ENCODE data around the gene ARRB2.

The ARRB2 gene

GRCh38 chr17:4733073-4733531, 22.7 kb downstream of the ARRB2 start:
- DNase-seq = no peak

DNA sequence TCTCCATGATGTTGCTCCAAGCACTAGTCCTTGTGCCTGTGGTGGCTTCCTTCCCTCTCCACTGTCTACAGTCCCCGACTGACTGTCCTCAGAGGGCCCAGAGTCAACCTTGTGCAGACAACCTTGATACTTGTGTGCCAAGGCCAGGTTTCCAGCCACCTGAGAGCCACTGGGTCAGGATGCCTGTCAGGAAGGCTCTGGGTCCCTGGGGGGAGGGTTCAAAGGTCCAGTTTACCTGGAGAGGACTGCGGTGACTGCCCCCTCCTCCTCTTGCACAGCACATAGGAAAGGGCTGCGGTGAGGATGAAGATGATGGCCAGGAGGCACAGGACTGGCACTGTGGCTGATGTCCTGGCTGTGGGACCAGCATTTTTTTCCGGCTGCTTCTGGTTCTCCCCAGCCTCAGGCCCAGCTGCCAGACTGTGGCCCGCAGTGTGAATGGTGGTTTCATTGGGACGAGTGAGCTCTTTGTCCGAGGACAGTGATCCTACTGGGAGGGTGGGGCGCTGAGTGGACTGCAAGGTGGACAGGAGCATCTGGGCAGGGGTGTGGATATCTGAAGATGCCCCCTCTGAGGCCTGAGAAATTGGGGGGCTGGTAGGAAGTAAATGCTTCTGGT, 24.5 kb downstream of the ARRB2 start:
- no peak for DNase-seq

DNA sequence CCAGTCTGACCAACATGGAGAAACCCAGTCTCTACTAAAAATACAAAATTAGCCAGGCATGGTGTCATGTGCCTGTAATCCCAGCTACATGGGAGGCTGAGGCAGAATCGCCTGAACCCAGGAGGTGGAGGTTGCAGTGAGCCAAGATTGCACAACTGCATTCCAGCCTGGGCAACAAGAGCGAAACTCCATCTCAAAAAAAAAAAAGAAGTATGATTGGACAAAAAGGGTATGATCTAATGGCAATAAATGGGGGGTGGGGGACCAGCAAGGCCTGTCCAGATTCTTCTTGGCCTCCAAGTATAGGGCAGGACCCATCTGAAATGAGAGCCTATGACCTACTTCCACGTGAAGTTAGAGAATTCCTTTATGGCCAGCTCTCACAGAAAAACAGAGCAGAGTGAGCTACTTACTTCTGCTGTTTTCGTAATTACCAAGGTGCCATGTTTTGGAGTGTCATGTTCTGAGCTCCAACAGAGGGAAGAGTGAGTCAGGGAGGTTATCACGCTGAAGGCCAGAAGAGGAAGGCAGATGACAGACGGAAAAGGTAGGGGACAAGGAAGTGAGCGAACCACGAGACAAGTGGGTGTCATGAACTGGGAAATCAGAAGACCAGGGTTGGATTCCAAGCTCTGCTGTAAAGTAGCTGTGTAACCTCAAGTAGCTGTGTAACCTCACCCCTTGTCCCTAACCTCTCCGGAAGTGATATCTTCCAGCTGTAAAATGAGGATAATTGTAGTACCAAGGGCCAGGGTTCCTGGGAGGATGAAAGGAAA, 25.6 kb downstream of the ARRB2 start:
- DNase-seq = no peak

DNA sequence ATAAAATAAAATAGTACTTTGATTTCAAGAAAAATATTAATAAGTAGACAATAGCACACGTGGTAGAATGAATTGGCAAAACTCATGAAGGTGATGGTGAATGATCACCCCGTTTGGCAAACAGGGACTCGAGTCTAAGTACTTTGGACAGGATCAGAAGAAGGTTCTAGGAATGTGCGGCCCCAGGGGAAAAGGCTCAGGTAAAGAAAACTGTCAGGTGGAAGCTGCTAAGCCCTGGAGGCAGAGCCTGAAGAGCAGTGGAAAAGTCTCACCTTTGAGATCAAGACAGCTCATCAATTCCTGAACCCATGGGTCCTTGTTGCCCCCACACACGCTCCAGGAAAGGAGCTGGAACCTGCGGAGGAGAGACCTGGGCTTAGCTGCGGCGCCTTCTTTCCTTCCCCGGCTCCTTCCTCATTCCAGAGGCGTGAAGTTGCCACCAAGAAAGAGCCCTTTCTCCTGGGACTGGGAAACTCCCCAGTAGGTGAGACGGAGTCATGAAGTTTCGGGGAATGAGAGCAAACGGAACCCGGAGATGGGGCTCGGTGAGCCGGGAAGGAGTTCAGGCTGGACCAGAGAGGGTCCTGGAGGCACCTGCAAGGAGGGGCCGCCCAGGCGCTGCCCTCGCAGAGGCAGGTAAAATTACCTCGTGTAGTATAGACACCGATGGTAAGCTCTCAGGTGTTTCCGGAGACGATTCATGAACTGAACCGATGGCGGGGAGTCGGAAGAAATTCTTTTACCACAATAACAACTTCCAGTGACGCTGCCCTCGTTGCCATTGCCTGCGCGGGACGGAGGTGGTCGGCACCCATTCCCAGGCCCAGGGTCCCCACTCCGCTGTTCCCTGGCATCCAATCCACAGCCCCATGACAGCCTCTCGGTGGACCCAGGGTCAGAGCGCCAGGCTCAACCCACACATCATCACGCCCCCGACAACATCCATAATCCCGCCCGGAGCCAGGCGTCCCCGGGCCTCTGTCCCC, 28.0 kb downstream of the ARRB2 start:
- no peak for DNase-seq

DNA sequence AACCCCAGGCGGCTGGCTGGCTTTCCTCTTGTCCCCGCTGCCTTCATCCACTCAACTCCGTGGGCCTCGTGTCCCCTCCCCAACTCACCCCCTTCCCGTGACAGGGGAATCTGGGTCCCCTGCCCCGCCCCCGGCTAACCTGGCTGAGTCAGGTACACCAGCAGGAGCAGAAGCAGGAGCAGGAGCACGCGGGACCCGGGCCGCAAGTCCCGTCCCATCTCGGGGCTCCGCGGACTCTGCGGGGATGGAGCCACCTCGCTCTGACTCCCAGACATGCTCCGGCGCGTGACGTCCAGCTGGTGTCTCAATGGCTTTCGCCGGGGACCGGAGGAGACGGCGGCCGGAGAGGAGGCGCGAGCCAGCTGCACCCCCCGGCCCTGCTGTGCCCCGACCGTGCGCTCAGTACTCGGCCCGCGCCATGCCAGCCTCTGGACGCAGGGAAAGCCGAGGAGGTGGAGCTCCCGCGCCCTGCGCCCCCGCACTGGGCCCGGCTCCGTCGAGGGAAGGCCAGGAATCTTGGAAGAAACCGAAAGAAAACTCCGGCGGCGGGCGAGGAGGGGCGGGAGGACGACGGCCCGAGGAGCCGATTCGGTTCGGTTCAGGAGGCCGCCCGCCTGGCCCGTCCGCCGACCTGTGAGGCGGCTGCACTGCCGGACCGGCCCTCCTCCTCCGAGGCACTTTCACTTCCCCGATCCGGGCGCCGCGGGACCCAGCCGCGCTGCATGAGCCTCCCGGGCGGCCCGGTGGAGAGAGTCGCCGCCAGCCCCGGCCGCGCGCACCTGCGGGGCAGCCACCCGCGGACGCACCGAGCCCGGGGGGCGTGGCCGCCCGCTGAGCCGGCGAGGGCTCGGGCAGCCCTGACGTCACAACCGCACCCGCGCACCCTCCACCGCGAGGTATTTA, 28.9 kb downstream of the ARRB2 start, which contains the start of the genes CXCL16 and ZMYND15:
TSS of gene CXCL16 (minus strand) at position 807 of the 903 bp plus-strand sequence. CDS start at position 218, 589 bp downstream.
TSS of gene ZMYND15 (plus strand) at position 712 of the 903 bp plus-strand sequence. CDS start 716 bp downstream, outside the sequence.
- peak; percentile 47 for DNase-seq

- no peak for DNase-seq
Measured at GRCh38 chr17:4740025-4740351, 29.6 kb downstream of the ARRB2 start.

DNA sequence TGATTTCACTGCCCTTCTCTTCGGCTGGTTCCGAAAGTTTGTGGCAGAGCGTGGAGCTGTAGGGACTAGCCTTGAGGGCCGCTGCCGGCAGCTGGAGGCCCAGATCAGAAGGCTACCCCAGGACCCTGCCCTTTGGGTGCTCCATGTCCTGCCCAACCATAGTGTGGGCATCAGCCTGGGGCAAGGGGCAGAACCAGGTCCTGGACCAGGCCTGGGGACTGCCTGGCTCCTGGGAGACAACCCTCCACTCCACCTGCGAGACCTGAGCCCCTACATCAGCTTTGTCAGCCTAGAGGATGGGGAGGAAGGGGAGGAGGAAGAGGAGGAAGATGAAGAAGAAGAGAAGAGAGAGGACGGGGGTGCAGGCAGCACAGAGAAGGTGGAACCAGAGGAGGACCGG, 30.2 kb downstream of the ARRB2 start:
- no peak for DNase-seq

GRCh38 chr17:4741544-4741943, 31.1 kb downstream of the ARRB2 start:
- DNase-seq = no peak

DNA sequence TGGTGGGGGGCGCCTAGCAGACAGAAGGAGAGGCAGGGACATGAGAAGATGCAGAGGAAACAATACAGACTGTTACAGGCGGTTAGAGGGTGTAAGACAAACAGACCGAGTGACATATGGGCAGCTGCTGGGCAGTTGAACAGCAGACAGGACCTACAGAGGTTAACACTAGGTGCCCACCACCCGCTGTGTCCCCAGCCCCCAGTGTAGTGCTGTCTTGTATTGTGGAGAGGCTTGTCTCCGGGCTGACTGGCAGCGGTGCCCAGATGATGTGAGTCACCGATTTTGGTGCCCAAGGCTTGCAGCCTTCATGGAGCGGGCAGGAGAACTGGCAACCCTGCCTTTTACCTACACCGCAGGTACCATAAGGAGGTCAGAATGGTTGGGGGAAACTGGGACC, 31.7 kb downstream of the ARRB2 start:
- no peak for DNase-seq

GRCh38 chr17:4742629-4743028, 32.2 kb downstream of the ARRB2 start:
- no peak for DNase-seq

- no peak for DNase-seq
Measured at GRCh38 chr17:4743216-4743615, 32.8 kb downstream of the ARRB2 start.

- no peak for DNase-seq
Measured at GRCh38 chr17:4743898-4744297, 33.5 kb downstream of the ARRB2 start.

- DNase-seq = no peak
Measured at GRCh38 chr17:4744999-4745969, 34.9 kb downstream of the ARRB2 start.

DNA sequence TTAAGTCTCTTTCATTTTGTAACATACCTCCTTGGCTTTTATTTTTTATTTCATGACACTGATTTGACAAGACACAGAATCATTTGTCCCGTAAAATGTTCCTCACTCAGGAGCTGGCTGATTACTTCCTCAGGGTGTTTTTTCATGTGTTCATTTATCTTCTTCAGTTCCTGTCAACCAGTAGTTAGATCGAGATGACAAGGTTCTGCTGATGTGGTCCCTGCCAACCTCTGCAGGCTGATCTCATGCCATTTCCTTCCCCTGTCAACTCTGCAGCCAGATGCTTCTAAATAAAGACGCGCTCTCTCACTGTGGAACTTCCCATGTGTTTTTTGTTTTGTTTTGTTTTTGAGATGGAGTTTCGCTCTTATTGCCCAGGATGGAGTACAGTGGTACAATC, 37.4 kb downstream of the ARRB2 start:
- DNase-seq = no peak

DNA sequence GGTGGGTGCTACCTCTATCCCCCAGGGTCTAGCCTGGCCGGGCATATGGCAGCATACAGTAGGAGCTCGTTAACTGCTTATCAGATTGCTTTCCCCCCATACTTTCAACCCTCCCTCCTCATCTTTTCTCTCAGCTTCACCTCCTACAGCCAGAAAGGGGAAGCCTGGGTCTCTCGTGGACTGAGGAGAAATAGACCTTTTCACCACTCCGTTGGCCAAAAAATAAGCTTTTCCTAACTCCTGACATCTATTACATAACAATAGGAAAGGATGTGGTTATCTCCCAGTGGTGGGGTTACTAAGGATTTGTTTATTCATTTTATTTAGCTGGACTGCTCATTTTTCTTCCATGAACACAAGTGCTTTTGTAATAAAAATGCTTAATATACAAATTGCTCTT, 38.3 kb downstream of the ARRB2 start:
- no peak for DNase-seq

DNA sequence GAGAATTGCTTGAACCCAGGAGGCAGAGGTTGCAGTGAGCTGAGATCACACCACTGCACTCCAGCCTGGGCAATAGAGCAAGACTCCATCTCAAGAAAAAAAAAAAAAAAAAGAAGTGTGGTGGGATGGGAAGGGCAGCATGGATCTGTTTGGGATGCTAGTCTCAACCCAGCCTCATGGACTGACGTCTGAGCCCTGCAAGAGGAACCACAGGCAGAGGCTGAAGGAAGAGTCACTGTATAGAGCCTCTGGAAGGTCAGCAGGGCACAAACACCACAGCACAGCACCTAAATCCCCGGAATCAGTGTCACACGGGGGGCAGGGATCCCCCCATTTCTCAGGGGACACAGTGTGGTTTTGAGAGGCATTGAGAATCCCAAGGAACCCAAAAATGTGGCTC, 40.2 kb downstream of the ARRB2 start:
- no peak for DNase-seq

GRCh38 chr17:4751932-4752331, 41.5 kb downstream of the ARRB2 start:
- no peak for DNase-seq

DNA sequence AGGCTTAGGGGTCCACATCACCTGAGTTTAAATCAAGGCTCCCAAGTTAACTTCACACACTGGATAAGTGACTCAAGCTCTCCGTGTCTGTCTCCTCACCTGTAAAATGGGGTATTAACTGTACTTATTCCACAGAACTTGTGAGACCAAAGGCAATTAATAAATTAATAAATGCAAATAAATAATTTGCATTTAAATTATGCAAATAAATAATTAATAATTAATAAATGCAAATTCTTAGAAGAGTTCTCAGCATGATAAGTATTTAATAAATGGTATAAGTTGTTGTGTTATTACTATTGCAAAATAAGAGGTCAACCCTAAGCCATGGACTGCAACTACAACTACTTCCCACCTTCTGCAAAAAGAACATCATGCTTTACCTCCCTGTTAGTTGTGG, 43.0 kb downstream of the ARRB2 start:
- no peak for DNase-seq

DNA sequence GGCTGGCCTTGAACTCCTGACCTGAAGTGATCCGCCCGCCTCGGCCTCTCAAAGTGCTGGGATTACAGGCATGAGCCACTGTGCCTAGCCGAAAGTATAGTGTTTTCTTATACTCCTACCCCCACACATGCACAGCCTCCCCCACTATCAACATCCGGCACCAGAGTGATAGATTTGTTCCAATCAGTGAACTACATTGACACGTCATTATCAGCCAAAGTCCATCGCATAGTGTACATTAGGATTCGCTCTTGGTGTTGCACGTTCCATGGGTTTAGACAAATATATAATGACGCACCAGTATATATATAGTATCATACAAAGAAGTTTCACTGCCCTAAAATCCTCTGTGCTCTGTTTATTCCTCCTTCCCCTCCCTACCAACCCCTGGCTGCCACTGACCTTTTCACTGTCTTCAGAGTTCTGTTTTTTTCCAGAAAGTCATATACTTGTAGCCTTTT, 49.4 kb downstream of the ARRB2 start:
- DNase-seq = no peak

DNA sequence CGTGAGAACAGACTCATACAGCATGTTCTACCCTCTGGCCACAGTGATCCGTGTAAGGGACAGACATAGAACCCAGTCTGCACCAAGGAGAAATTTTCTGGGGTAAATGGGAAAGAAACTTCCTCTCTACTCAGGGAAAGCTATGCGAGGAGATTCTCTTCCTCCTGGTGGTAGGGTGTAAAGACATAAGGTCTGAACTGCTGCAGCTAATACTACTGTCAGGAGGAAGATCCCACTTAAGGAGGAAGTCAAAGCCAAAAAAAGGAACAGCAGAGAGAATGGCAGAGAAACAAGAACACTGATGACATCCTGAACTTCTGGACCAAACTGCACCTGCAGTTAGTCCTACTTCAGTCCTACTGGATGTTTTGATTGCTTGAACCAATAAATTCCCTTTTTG, 54.2 kb downstream of the ARRB2 start:
- DNase-seq = no peak

DNA sequence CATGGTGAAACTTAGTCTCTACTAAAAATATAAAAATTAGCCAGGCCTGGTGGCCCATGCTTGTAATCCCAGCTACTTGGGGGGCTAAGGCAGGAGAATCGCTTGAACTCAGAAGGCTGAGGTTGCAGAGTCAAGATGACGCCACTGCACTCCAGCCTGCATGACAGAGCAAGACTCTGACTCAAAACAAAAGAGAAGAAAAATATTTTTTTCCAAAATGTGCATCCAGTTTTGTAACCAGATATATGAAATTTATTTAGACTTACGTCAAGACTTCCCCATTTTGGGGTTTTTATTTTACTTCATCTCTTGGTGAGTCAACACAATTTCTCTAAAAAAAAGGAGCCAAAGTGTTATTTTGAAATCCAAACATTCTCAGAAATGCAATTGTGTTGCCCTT, 55.8 kb downstream of the ARRB2 start:
- DNase-seq = no peak

Measured in effector CD8-positive, alpha-beta T cell (primary cell).